Astrocyte (in vitro differentiated cells and primary cell): ENCODE results near the gene ISCU.

Experiments used
- EZH2 ChIP-seq: IDR thresholded peaks from 2 replicates; pipeline ENCODE4 v1.6.1; 2012; ENCODE audit warnings: mild to moderate bottlenecking, low read length, inconsistent platforms; ENCODE audit not compliant: insufficient read depth
- TF ChIP-seq, protein P1 (sequence below): IDR thresholded peaks from 2 replicates; pipeline ENCODE4 v1.5.1; 2011; ENCODE audit warnings: low read depth, mild to moderate bottlenecking, inconsistent platforms, low read length, moderate library complexity; ENCODE audit not compliant: insufficient read depth

DNA sequence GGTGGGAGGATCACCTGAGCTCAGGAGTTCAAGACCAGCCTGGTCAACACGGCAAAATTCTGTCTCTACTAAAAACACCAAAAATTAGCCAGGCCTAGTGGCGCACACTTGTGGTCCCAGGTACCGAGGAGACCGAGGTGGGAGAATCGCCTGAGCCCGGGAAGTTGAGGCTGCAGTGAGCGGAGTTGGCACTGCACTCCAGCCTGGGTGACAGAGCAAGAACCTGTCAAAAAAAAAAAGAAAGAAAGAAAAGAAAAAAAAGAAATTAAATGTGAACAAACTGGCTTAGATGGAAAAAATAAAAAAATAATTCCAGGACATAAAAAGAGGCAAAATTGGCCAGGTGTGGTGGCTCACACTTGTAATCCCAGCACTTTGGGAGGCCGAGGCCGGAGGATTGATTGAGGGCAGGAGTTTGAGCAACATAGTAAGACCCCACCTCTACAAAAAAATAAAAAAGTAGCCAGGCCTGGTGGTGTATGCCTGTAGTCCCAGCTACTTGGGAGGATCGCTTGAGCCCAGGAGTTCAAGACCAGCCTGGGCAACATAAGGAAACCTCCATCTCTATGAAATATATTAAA lies 32.0 kb downstream of the ISCU start:
- no peak for TF ChIP-seq EZH2
- TF ChIP-seq, protein P1, sequence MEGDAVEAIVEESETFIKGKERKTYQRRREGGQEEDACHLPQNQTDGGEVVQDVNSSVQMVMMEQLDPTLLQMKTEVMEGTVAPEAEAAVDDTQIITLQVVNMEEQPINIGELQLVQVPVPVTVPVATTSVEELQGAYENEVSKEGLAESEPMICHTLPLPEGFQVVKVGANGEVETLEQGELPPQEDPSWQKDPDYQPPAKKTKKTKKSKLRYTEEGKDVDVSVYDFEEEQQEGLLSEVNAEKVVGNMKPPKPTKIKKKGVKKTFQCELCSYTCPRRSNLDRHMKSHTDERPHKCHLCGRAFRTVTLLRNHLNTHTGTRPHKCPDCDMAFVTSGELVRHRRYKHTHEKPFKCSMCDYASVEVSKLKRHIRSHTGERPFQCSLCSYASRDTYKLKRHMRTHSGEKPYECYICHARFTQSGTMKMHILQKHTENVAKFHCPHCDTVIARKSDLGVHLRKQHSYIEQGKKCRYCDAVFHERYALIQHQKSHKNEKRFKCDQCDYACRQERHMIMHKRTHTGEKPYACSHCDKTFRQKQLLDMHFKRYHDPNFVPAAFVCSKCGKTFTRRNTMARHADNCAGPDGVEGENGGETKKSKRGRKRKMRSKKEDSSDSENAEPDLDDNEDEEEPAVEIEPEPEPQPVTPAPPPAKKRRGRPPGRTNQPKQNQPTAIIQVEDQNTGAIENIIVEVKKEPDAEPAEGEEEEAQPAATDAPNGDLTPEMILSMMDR = no peak
